Endodermal cell (in vitro differentiated cells): Measurements from ENCODE around the gene MTHFD2L. TPM values are rescaled to one million over a fixed set of nuclear protein-coding genes. Genes with fewer than 3 reads are reported as not detected.

Source experiments
- DNase-seq: peaks from one replicate; pipeline ENCODE4 v3.0.0-alpha.2; 2017
- H3K27ac ChIP-seq: 2 replicates; pipeline ENCODE4 v1.5.1; 2013; ENCODE audit warnings: mild to moderate bottlenecking, low read depth, low read length, moderate library complexity
- H3K27me3 ChIP-seq: 2 replicates; pipeline ENCODE4 v1.6.1; 2013; ENCODE audit warnings: mild to moderate bottlenecking, low read length, moderate library complexity; ENCODE audit not compliant: insufficient read depth, control insufficient read depth, poor library complexity, severe bottlenecking
- H3K36me3 ChIP-seq: 2 replicates; pipeline ENCODE4 v1.7.0; 2013; ENCODE audit warnings: mild to moderate bottlenecking, low read length, moderate library complexity; ENCODE audit not compliant: control insufficient read depth, insufficient read depth
- H3K4me1 ChIP-seq: one replicate; pipeline ENCODE4 v1.7.0; 2013; ENCODE audit warnings: low read length; ENCODE audit not compliant: control insufficient read depth, insufficient read depth
- H3K4me3 ChIP-seq: 2 replicates; pipeline ENCODE4 v1.5.1; 2013; ENCODE audit warnings: mild to moderate bottlenecking, low read length, moderate library complexity
- H3K9ac ChIP-seq: 2 replicates; pipeline ENCODE4 v1.6.1; 2013; ENCODE audit warnings: mild to moderate bottlenecking, low read length, moderate library complexity; ENCODE audit not compliant: poor library complexity, severe bottlenecking; ENCODE audit errors: extremely low read depth
- H3K9me3 ChIP-seq: 2 replicates; pipeline ENCODE4 v1.6.1; 2013; ENCODE audit warnings: mild to moderate bottlenecking, low read length, moderate library complexity; ENCODE audit not compliant: control insufficient read depth
- H3K27ac Mint-ChIP-seq: 2 replicates; pipeline ENCODE4 v1.8.0; 2020; ENCODE audit warnings: mixed read lengths
- H3K27me3 Mint-ChIP-seq: 2 replicates; pipeline ENCODE4 v1.8.0; 2021; ENCODE audit warnings: mild to moderate bottlenecking, mixed read lengths; ENCODE audit not compliant: insufficient read depth
- H3K36me3 Mint-ChIP-seq: 2 replicates; pipeline ENCODE4 v1.8.0; 2020; ENCODE audit warnings: low read depth, mixed read lengths
- H3K4me1 Mint-ChIP-seq: 2 replicates; pipeline ENCODE4 v1.8.0; 2020; ENCODE audit warnings: mixed read lengths
- H3K4me3 Mint-ChIP-seq: 2 replicates; pipeline ENCODE4 v1.8.0; 2020; ENCODE audit warnings: mild to moderate bottlenecking, moderate library complexity, mixed read lengths
- H3K9me3 Mint-ChIP-seq: 2 replicates; pipeline ENCODE4 v1.8.0; 2020; ENCODE audit warnings: mild to moderate bottlenecking, mixed read lengths
- WGBS, 2 experiments: methylation state at CpG; one replicate each; pipeline versions ENCODE4 v1.1.5 to v1.1.7; 2013; ENCODE audit warnings: missing lambda C conversion rate in 2 of 2, mixed read lengths in 1 of 2; ENCODE audit not compliant: insufficient coverage in 1 of 2, insufficient read length in 1 of 2; 5-methylcytosine and 5-hydroxymethylcytosine counted together
- total RNA-seq, 2 donors: library from RNA; stranded (reverse); fragmentation: NEBNext Ultra II Directional in 1 of 2; extraction: Animal tissue kit (Norgen Biotek cat#: 25700) in 1 of 2; gene quantifications; 2 replicates in 1 of 2; 3 replicates in 1 of 2; pipeline ENCODE4 v1.2.1, GENCODE V29; 2021
- TF ChIP-seq, protein P1 (sequence below): fragments of 200-600 bp; sonication (generic); conservative IDR thresholded peaks from 2 replicates; pipeline ENCODE4 v1.5.0; 2021; ENCODE audit warnings: antibody characterized with exemption, mild to moderate bottlenecking

MTHFD2L gene
- total RNA-seq, 2 donors from 2014 or later: 10.4 to 11.5 TPM

DNA sequence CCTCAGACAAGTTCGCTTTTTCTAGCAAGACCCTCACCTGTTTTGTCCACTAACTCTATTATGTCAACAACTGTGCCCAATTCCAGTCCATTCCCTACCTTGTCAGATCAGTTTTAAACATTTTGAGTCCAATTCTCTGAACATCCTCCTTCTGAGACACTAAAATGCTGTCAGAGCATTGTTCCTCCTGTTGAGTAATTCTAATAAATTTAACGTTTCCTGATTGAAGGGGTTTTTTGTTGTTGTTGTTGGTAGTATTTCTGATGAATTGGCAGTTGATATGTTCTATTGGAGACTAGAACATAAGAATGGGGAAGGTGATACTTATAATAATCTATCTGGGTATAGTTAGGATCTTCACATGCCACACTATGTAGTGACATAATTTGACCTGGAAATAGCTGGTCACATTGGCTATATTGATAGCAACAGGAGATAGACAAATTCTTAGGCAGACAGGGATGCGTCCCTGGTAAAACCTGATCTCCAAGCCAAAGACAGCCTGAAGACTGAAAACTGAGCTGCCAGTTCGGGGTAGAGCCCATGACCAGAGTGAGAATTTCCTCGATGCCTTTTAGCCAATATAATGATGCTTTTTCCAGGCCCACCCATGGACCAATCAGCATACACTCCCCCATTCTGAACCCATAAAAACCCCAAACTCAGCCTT lies 46.5 kb upstream of the MTHFD2L start:
- no peak overlapping the region for H3K4me3 Mint-ChIP-seq
- H3K36me3 Mint-ChIP-seq: no peaks in the 10 kb centered on the region
- H3K27me3 Mint-ChIP-seq: no peaks in the 10 kb centered on the region
- H3K9me3 Mint-ChIP-seq: no peaks in the 10 kb centered on the region
- TF ChIP-seq, protein P1, sequence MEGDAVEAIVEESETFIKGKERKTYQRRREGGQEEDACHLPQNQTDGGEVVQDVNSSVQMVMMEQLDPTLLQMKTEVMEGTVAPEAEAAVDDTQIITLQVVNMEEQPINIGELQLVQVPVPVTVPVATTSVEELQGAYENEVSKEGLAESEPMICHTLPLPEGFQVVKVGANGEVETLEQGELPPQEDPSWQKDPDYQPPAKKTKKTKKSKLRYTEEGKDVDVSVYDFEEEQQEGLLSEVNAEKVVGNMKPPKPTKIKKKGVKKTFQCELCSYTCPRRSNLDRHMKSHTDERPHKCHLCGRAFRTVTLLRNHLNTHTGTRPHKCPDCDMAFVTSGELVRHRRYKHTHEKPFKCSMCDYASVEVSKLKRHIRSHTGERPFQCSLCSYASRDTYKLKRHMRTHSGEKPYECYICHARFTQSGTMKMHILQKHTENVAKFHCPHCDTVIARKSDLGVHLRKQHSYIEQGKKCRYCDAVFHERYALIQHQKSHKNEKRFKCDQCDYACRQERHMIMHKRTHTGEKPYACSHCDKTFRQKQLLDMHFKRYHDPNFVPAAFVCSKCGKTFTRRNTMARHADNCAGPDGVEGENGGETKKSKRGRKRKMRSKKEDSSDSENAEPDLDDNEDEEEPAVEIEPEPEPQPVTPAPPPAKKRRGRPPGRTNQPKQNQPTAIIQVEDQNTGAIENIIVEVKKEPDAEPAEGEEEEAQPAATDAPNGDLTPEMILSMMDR: no peak
- Histone ChIP-seq H3K4me3 (no peak overlapping the region), H3K27me3 (no peaks in the 10 kb centered on the region), H3K27ac (no peak overlapping the region), H3K9ac (no peak overlapping the region), H3K36me3 (no peaks in the 10 kb centered on the region), H3K9me3 (no peaks in the 10 kb centered on the region), H3K4me1 (no peaks in the 10 kb centered on the region)
- no peak overlapping the region for H3K27ac Mint-ChIP-seq
- H3K4me1 Mint-ChIP-seq: peaks cover 6% of the 10 kb centered on the region
- WGBS, 2 experiments: 93 to 95% methylated on average over 4 to 5 of the region's 5 CpGs
- DNase-seq: no peak

DNA sequence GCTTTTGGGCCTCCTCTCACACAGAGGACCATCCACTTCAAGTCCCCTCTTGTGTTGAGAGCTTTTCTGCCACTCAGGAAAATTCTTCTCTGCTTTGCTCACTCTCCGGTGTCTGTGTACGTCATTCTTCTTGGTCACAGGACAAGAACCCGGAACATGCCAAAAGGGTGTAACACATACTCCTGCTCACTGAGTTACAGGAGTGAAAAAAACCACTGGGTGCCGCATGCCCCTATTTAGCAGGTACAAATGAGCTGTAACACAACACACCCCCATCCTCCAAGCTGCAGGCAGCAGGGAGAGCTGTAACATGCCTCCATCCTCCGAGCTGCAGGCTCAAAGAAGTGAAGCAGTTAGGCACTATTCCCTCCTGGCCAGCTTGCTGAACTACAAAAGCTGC lies 45.9 kb upstream of the MTHFD2L start:
- H3K9ac ChIP-seq: no peak overlapping the region
- no peaks in the 10 kb centered on the region for H3K4me1 ChIP-seq
- no peaks in the 10 kb centered on the region for H3K36me3 Mint-ChIP-seq
- DNase-seq: peak; percentile 70
- no peak overlapping the region for H3K4me3 ChIP-seq
- H3K9me3 ChIP-seq: no peaks in the 10 kb centered on the region
- H3K36me3 ChIP-seq: no peaks in the 10 kb centered on the region
- H3K27ac ChIP-seq: no peak overlapping the region
- TF ChIP-seq, protein P1: no peak
- H3K4me3 Mint-ChIP-seq: no peak overlapping the region
- H3K9me3 Mint-ChIP-seq: no peaks in the 10 kb centered on the region
- no peaks in the 10 kb centered on the region for H3K27me3 ChIP-seq
- WGBS, 2 experiments: 80 to 89% methylated on average over 3 to 5 of the region's 5 CpGs
- H3K4me1 Mint-ChIP-seq: peaks cover 6% of the 10 kb centered on the region
- H3K27ac Mint-ChIP-seq: no peak overlapping the region
- no peaks in the 10 kb centered on the region for H3K27me3 Mint-ChIP-seq

DNA sequence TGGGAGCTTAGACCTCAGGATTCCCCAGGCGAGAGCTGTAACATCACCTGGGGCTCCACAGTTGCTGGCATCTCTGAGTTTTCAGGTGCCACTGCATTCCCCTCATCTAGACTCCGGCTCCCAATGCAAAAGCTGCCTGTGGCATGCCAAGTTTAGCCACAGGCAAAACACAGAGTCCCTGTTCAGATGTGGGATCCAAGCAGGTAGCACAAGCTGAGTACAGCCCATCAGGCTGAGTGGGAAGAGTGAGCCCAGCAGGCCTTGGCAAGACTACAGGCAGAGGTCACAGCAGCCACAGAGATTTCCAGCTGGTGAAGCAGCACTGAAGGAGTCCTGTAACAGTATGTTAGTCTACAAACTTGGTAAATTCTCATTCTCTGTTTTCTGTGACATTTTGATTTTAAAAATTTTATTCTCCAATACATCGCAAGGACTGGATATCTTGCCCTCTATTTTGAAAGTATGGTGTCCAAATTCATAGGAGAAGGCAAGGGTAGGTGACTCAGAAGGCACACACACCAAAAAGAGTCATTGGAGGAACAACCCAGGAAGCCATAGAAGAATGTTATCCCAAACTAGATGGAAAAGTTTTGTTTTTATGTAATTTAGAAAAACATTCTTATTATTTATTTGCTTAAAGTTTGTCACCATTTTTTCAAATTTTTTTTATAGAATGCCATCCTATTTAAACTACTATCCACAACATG lies 45.4 kb upstream of the MTHFD2L start:
- Mint-ChIP-seq H3K27ac (no peak overlapping the region), H3K9me3 (no peaks in the 10 kb centered on the region), H3K36me3 (no peaks in the 10 kb centered on the region), H3K27me3 (no peaks in the 10 kb centered on the region), H3K4me3 (no peak overlapping the region), H3K4me1 (peaks cover 6% of the 10 kb centered on the region)
- Histone ChIP-seq H3K9ac (no peak overlapping the region), H3K27ac (no peak overlapping the region), H3K27me3 (no peaks in the 10 kb centered on the region), H3K36me3 (no peaks in the 10 kb centered on the region), H3K4me3 (no peak overlapping the region), H3K9me3 (no peaks in the 10 kb centered on the region), H3K4me1 (no peaks in the 10 kb centered on the region)
- 89 to 93% methylated on average over 2 to 3 of the region's 3 CpGs for WGBS, 2 experiments
- no peak for DNase-seq
- TF ChIP-seq, protein P1: no peak
